GM12892 (cell line): ENCODE results near the gene KLHDC8A.

ENCODE experiments used
- DNase-seq: peaks from one replicate; pipeline ENCODE4 v3.0.0; 2011; ENCODE audit not compliant: insufficient read length
- FAIRE-seq: peaks from 2 replicates; lab custom pipeline; 2011; peaks lifted over from hg19 to GRCh38; lab: Jason Lieb, UNC
- POLR2A ChIP-seq: IDR thresholded peaks from 2 replicates; pipeline ENCODE4 v1.6.1; 2011; ENCODE audit warnings: low read depth, low read length, control low read depth
- POLR2AphosphoS5 ChIP-seq: IDR thresholded peaks from 2 replicates; pipeline ENCODE4 v1.6.1; 2011; ENCODE audit warnings: low read depth, low read length, control low read depth
- TAF1 ChIP-seq: IDR thresholded peaks from 2 replicates; pipeline ENCODE4 v1.6.1; 2011; ENCODE audit warnings: low read depth, mild to moderate bottlenecking, control low read depth, low read length, borderline replicate concordance

KLHDC8A gene

GRCh38 chr1:205338011-205338410 lies 18.7 kb downstream of the KLHDC8A start:
- DNase-seq (no peak), FAIRE-seq (no peak)
- TF ChIP-seq POLR2AphosphoS5 (no peak), TAF1 (no peak), POLR2A (no peak)

GRCh38 chr1:205337481-205337880 lies 19.2 kb downstream of the KLHDC8A start:
- no peak for DNase-seq
- no peak for FAIRE-seq
- TF ChIP-seq TAF1 (no peak), POLR2A (no peak), POLR2AphosphoS5 (no peak)

GRCh38 chr1:205335692-205336091 lies 21.0 kb downstream of the KLHDC8A start:
- peak; percentile 51 for DNase-seq
- peak; percentile 50 for FAIRE-seq
- TF ChIP-seq TAF1, result no peak

- TF ChIP-seq POLR2AphosphoS5 (no peak), TAF1 (no peak), POLR2A (no peak)
- FAIRE-seq, result no peak
- DNase-seq, result no peak
Observed at GRCh38 chr1:205332015-205332791, 24.5 kb downstream of the KLHDC8A start.

- TF ChIP-seq POLR2A (no peak), POLR2AphosphoS5 (no peak), TAF1 (no peak)
- no peak for FAIRE-seq
- DNase-seq, result no peak
Observed at GRCh38 chr1:205330150-205330549, 26.6 kb downstream of the KLHDC8A start.

GRCh38 chr1:205329719-205330118 lies 27.0 kb downstream of the KLHDC8A start:
- no peak for DNase-seq
- no peak for FAIRE-seq
- TF ChIP-seq POLR2AphosphoS5, result no peak
- no peak for TF ChIP-seq TAF1
- TF ChIP-seq POLR2A, result no peak

- TF ChIP-seq TAF1 (no peak), POLR2AphosphoS5 (no peak), POLR2A (no peak)
- FAIRE-seq, result no peak
- DNase-seq, result no peak
Observed at GRCh38 chr1:205328476-205328875, 28.2 kb downstream of the KLHDC8A start.

- DNase-seq (no peak), FAIRE-seq (no peak)
- no peak for TF ChIP-seq POLR2AphosphoS5
- no peak for TF ChIP-seq POLR2A
- no peak for TF ChIP-seq TAF1
Observed at GRCh38 chr1:205326812-205327466, 29.8 kb downstream of the KLHDC8A start.

- DNase-seq (no peak), FAIRE-seq (peak; percentile 63)
- TF ChIP-seq POLR2AphosphoS5 (no peak), POLR2A (no peak), TAF1 (no peak)
Observed at GRCh38 chr1:205325334-205325884, 31.3 kb downstream of the KLHDC8A start.

- TF ChIP-seq TAF1, result no peak
- no peak for TF ChIP-seq POLR2A
- TF ChIP-seq POLR2AphosphoS5, result no peak
- no peak for DNase-seq
- no peak for FAIRE-seq
Observed at GRCh38 chr1:205324781-205325180, 31.9 kb downstream of the KLHDC8A start.

GRCh38 chr1:205323794-205324193 lies 32.9 kb downstream of the KLHDC8A start:
- FAIRE-seq (no peak), DNase-seq (no peak)
- TF ChIP-seq POLR2AphosphoS5 (no peak), POLR2A (no peak), TAF1 (no peak)

- DNase-seq (no peak), FAIRE-seq (no peak)
- no peak for TF ChIP-seq POLR2AphosphoS5
- TF ChIP-seq TAF1, result no peak
Observed at GRCh38 chr1:205321959-205322283, 34.8 kb downstream of the KLHDC8A start.
